Hepatocyte (in vitro differentiated cells): ENCODE measurements around the gene RND1. TPM values are rescaled to one million over a fixed set of nuclear protein-coding genes. Genes with fewer than 3 reads are reported as not detected.

Experiments
- DNase-seq: peaks from one replicate; pipeline ENCODE4 v3.0.0-alpha.2; 2016; ENCODE audit warnings: low spot score
- H2AFZ ChIP-seq: fragments of 200-600 bp; sonication (generic); 2 replicates; pipeline ENCODE4 v1.6.0; 2016; ENCODE audit warnings: antibody characterized with exemption, mild to moderate bottlenecking
- H3K27ac ChIP-seq: fragments of 200-600 bp; sonication (generic); 2 replicates; pipeline ENCODE4 v1.5.1; 2016; ENCODE audit warnings: mild to moderate bottlenecking
- H3K27me3 ChIP-seq: fragments of 200-600 bp; sonication (generic); 2 replicates; pipeline ENCODE4 v1.6.1; 2016
- H3K36me3 ChIP-seq: fragments of 200-600 bp; sonication (generic); replicated peaks from 2 replicates; pipeline ENCODE4 v1.5.1; 2016; ENCODE audit warnings: low read depth; ENCODE audit not compliant: insufficient read depth
- H3K4me1 ChIP-seq: fragments of 200-600 bp; sonication (generic); 2 replicates; pipeline ENCODE4 v1.5.1; 2016; ENCODE audit warnings: mild to moderate bottlenecking, moderate library complexity; ENCODE audit not compliant: insufficient read depth
- H3K4me2 ChIP-seq: fragments of 200-600 bp; sonication (generic); 2 replicates; pipeline ENCODE4 v1.6.0; 2016
- H3K4me3 ChIP-seq: fragments of 200-600 bp; sonication (generic); 2 replicates; pipeline ENCODE4 v1.5.1; 2016; ENCODE audit warnings: mild to moderate bottlenecking
- H3K79me2 ChIP-seq: fragments of 200-600 bp; sonication (generic); 2 replicates; pipeline ENCODE4 v1.6.0; 2017; ENCODE audit warnings: mild to moderate bottlenecking
- H3K9me2 ChIP-seq: fragments of 200-600 bp; sonication (generic); replicated peaks from 2 replicates; pipeline ENCODE4 v1.6.0; 2017; ENCODE audit warnings: mild to moderate bottlenecking; ENCODE audit not compliant: insufficient read depth
- H3K9me3 ChIP-seq: fragments of 200-600 bp; sonication (generic); 2 replicates; pipeline ENCODE4 v1.5.1; 2016; ENCODE audit warnings: low read depth, mild to moderate bottlenecking
- H4K20me1 ChIP-seq: fragments of 200-600 bp; sonication (generic); 2 replicates; pipeline ENCODE4 v1.6.0; 2016; ENCODE audit warnings: mild to moderate bottlenecking; ENCODE audit not compliant: insufficient read depth, poor library complexity, severe bottlenecking
- EZH2 ChIP-seq: fragments of 200-600 bp; sonication (generic); IDR thresholded peaks from 2 replicates; pipeline ENCODE4 v1.6.1; 2016; ENCODE audit warnings: antibody characterized with exemption, mild to moderate bottlenecking, borderline replicate concordance
- EZH2phosphoT487 ChIP-seq: fragments of 200-600 bp; sonication (generic); IDR thresholded peaks from one replicate; pipeline ENCODE4 v1.6.1; 2018; ENCODE audit warnings: antibody characterized with exemption, mild to moderate bottlenecking, low read depth, moderate library complexity; ENCODE audit not compliant: unreplicated experiment, severe bottlenecking
- WGBS: methylation state at CpG from one replicate; pipeline ENCODE4 v1.1.6; 2016; ENCODE audit warnings: low lambda C conversion rate; ENCODE audit errors: missing lambda C conversion rate; 5-methylcytosine and 5-hydroxymethylcytosine counted together
- polyA plus RNA-seq: library from polyadenylated mRNA; unstranded; fragments of >200 nt; fragmentation: Nextera tagmentation; extraction: Ambion mirVana; gene quantifications from 2 replicates; pipeline ENCODE4 v1.2.1, GENCODE V29; 2016
- total RNA-seq: library from RNA; depleted of rRNA; stranded (reverse); fragments of >200 nt; gene quantifications from 2 replicates; pipeline ENCODE4 v1.2.3, GENCODE V29; 2014
- TF ChIP-seq, protein P1 (sequence below): fragments of 200-600 bp; sonication (generic); IDR thresholded peaks from 2 replicates; pipeline ENCODE4 v1.5.1; 2016; ENCODE audit warnings: antibody characterized with exemption, mild to moderate bottlenecking; ENCODE audit not compliant: poor library complexity

RND1 gene
- total and polyA plus RNA-seq, 2 experiments from 2014 or later, result 39.1 to 78.5 TPM

DNA sequence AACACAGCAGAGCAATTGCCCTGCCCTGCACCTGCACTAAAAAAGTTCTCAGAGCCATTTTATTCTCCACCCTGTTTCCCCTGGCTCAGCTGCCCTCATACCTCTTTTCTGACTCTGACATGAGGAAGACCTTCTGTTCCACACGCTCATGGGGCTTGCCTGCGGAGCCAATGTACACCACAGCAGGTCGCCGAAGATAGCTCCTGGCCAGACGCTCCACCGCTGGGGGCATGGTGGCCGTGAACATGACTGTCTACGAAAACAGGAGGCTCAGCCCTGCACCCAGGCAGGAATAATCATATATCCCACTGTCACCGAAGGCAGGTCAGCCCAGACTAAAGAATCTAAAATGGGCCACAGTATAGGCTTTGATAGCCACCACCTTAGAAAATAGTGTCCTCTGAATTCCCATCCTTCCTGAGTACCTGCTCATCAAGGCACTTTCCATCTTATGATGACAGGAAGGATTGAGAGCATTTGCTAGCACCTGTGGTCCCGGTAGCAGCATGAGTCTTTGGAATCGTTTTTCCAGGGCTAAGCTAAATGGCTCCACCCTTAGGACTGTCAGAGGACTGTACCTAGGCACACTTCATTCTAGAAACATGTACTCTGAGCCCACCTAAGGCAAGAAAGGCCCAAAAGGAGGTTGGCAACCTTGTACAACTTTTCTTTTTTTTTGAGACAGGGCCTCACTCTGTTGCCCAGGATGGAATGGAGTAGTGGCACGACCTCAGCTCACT lies 33.2 kb downstream of the RND1 start:
- H3K27ac ChIP-seq, result no peak overlapping the region
- H3K27me3 ChIP-seq, result no peaks in the 10 kb centered on the region
- no peaks in the 10 kb centered on the region for H4K20me1 ChIP-seq
- H3K9me3 ChIP-seq, result no peaks in the 10 kb centered on the region
- no peak for TF ChIP-seq EZH2
- TF ChIP-seq, protein P1, sequence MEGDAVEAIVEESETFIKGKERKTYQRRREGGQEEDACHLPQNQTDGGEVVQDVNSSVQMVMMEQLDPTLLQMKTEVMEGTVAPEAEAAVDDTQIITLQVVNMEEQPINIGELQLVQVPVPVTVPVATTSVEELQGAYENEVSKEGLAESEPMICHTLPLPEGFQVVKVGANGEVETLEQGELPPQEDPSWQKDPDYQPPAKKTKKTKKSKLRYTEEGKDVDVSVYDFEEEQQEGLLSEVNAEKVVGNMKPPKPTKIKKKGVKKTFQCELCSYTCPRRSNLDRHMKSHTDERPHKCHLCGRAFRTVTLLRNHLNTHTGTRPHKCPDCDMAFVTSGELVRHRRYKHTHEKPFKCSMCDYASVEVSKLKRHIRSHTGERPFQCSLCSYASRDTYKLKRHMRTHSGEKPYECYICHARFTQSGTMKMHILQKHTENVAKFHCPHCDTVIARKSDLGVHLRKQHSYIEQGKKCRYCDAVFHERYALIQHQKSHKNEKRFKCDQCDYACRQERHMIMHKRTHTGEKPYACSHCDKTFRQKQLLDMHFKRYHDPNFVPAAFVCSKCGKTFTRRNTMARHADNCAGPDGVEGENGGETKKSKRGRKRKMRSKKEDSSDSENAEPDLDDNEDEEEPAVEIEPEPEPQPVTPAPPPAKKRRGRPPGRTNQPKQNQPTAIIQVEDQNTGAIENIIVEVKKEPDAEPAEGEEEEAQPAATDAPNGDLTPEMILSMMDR, result no peak
- no peak for TF ChIP-seq EZH2phosphoT487
- H3K4me1 ChIP-seq, result no peaks in the 10 kb centered on the region
- no peak overlapping the region for H2AFZ ChIP-seq
- H3K4me3 ChIP-seq, result no peak overlapping the region
- H3K79me2 ChIP-seq, result no peaks in the 10 kb centered on the region
- no peak for DNase-seq
- WGBS, result 93% methylated on average over 12 of the region's 12 CpGs
- no peaks in the 10 kb centered on the region for H3K36me3 ChIP-seq
- H3K4me2 ChIP-seq, result no peak overlapping the region
- no peaks in the 10 kb centered on the region for H3K9me2 ChIP-seq

DNA sequence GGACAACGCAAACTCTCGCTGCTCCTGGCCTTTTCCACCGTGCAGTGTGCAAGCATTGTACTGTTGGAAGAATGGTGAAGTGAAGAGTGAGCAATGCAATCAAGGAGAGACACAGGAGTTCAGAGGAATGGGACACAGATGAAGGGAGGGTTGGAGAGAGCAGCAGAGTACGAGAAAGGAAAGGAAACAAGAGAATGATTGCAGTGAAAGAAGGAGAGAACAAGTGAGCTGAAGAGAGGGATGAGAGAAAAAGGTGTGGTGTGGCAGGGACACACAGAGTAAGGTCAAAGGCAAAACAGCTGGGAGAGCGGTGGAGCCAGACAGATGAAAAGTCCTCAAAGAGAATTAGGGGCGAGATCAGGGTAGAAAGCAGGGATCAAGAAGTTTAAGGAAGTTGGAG lies 34.4 kb downstream of the RND1 start:
- DNase-seq, result no peak
- H2AFZ ChIP-seq, result no peak overlapping the region
- no peak overlapping the region for H3K4me3 ChIP-seq
- H3K4me2 ChIP-seq, result no peak overlapping the region
- no peaks in the 10 kb centered on the region for H3K4me1 ChIP-seq
- TF ChIP-seq EZH2phosphoT487 (no peak), EZH2 (no peak)
- TF ChIP-seq, protein P1, result no peak
- H4K20me1 ChIP-seq, result no peaks in the 10 kb centered on the region
- no peaks in the 10 kb centered on the region for H3K9me2 ChIP-seq
- no peaks in the 10 kb centered on the region for H3K27me3 ChIP-seq
- WGBS, result 94% methylated on average over 6 of the region's 6 CpGs
- no peaks in the 10 kb centered on the region for H3K9me3 ChIP-seq
- H3K27ac ChIP-seq, result no peak overlapping the region
- no peaks in the 10 kb centered on the region for H3K36me3 ChIP-seq
- H3K79me2 ChIP-seq, result no peaks in the 10 kb centered on the region

DNA sequence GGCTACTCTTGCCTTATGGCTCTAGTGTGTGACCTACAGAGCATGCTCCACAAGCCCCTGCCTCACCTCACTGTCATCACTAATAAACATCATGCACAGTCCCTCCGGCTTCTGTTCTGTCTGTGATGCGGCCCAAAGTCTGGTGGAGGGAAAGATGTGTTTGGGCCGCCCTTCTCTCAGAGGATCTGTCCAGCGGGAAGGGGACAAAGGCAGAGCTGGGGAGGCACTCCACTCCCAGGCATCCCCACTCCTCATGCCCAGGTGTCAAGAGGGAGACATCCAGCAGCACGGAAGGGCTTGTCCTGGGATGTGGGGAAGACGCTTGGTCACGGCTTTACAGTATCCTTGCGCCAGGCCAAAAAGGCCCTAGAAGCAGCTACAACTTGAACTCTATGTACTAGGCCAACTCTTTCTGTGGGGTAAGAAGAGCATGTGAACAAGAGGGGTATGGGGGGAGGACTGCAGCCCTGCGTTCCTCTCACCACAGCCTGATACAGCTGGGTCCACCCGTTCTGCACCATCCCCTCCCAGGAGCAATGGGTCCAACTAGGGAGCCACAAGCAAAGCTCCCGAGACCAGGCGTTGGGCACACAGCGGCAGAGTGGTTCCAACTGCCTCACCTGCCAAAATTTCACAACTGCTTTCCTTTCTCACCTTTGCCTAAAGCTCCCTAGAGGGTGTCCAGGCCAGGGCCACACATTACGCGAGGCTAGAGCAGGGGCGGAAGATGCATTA lies 36.7 kb downstream of the RND1 start:
- no peaks in the 10 kb centered on the region for H3K9me3 ChIP-seq
- no peaks in the 10 kb centered on the region for H3K27me3 ChIP-seq
- H3K27ac ChIP-seq, result no peak overlapping the region
- 93% methylated on average over 16 of the region's 16 CpGs for WGBS
- no peak overlapping the region for H2AFZ ChIP-seq
- TF ChIP-seq, protein P1, result no peak
- TF ChIP-seq EZH2 (no peak), EZH2phosphoT487 (no peak)
- no peaks in the 10 kb centered on the region for H3K79me2 ChIP-seq
- no peak overlapping the region for H3K4me3 ChIP-seq
- no peaks in the 10 kb centered on the region for H3K9me2 ChIP-seq
- no peaks in the 10 kb centered on the region for H4K20me1 ChIP-seq
- H3K4me1 ChIP-seq, result no peaks in the 10 kb centered on the region
- H3K36me3 ChIP-seq, result no peaks in the 10 kb centered on the region
- DNase-seq, result no peak
- no peak overlapping the region for H3K4me2 ChIP-seq
